Endometrium (tissue), 2 donors: ENCODE measurements around the gene TAP2.
"Not testable (repeated sequence)": the region's sequence is repeated elsewhere in the genome, so short reads cannot be mapped to it uniquely, and the experiment has no call there.

Experiments used
- FAIRE-seq: peaks from 2 replicates; lab custom pipeline; 2012; peaks lifted over from hg19 to GRCh38; lab: Jason Lieb, UNC
- donor health status: control.
- donor health status: control.

Gene TAP2

GRCh38 chr6:32835167-32835893 lies 3.2 kb downstream of the TAP2 start:
- no peak for FAIRE-seq

GRCh38 chr6:32833664-32834063 lies 4.9 kb downstream of the TAP2 start:
- FAIRE-seq: no peak

- no peak for FAIRE-seq
Observed at GRCh38 chr6:32832535-32832934, 6.0 kb downstream of the TAP2 start.

- FAIRE-seq: no peak
Observed at GRCh38 chr6:32830936-32831335, 7.6 kb downstream of the TAP2 start.

GRCh38 chr6:32830017-32830416 lies 8.5 kb downstream of the TAP2 start:
- no peak for FAIRE-seq

- no peak for FAIRE-seq
Observed at GRCh38 chr6:32829495-32829894, 9.0 kb downstream of the TAP2 start.

GRCh38 chr6:32827025-32827424 lies 11.5 kb downstream of the TAP2 start:
- no peak for FAIRE-seq

- no peak for FAIRE-seq
Observed at GRCh38 chr6:32825966-32826365, 12.6 kb downstream of the TAP2 start.

GRCh38 chr6:32819729-32820128 lies 18.8 kb downstream of the TAP2 start:
- no peak for FAIRE-seq

GRCh38 chr6:32818867-32819266 lies 19.7 kb downstream of the TAP2 start:
- FAIRE-seq: no peak

GRCh38 chr6:32816746-32817204 lies 21.8 kb downstream of the TAP2 start, which contains the start of gene HLA-DOB:
Gene HLA-DOB, minus strand, starts transcription at chr6:32817002. Its CDS starts 51 bp downstream, at chr6:32816951.
- no peak for FAIRE-seq

GRCh38 chr6:32815996-32816395 lies 22.5 kb downstream of the TAP2 start:
- no peak for FAIRE-seq

GRCh38 chr6:32815115-32815514 lies 23.4 kb downstream of the TAP2 start:
- FAIRE-seq: no peak

- no peak for FAIRE-seq
Observed at GRCh38 chr6:32814145-32814544, 24.4 kb downstream of the TAP2 start.

- no peak for FAIRE-seq
Observed at GRCh38 chr6:32809171-32809570, 29.4 kb downstream of the TAP2 start.

- no peak for FAIRE-seq
Observed at GRCh38 chr6:32807020-32807580, 31.4 kb downstream of the TAP2 start.

GRCh38 chr6:32805404-32805803 lies 33.1 kb downstream of the TAP2 start:
- not testable (repeated sequence) for FAIRE-seq

GRCh38 chr6:32803416-32803815 lies 35.1 kb downstream of the TAP2 start:
- no peak for FAIRE-seq

GRCh38 chr6:32799740-32800139 lies 38.8 kb downstream of the TAP2 start:
- FAIRE-seq: no peak

GRCh38 chr6:32799168-32799567 lies 39.4 kb downstream of the TAP2 start:
- FAIRE-seq: no peak

- peak; percentile 92 for FAIRE-seq
Observed at GRCh38 chr6:32796848-32797776, 41.4 kb downstream of the TAP2 start.

GRCh38 chr6:32794510-32794909 lies 44.0 kb downstream of the TAP2 start:
- no peak for FAIRE-seq
